WTC11 (cell line): ENCODE results near the gene COX6B2.

Experiments
- EMX1 ChIP-seq: fragments of 250-450 bp; sonication (Bioruptor Pico); IDR thresholded peaks from 2 replicates; pipeline ENCODE4 v1.8.0; 2021; ENCODE audit warnings: mild to moderate bottlenecking
- TCF7 ChIP-seq: sonication (generic); formaldehyde crosslinking; IDR thresholded peaks from 2 replicates; pipeline ENCODE4 v1.8.0; 2022; ENCODE audit warnings: mild to moderate bottlenecking, low read depth, missing genetic modification reagents, moderate library complexity
- TEAD4 ChIP-seq: sonication (generic); formaldehyde crosslinking; IDR thresholded peaks from 2 replicates; pipeline ENCODE4 v1.8.0; 2022; ENCODE audit warnings: mild to moderate bottlenecking, missing genetic modification reagents
- TF ChIP-seq, protein P1 (sequence below): fragments of 200-600 bp; IDR thresholded peaks from 2 replicates; pipeline ENCODE4 v1.8.0; 2022; ENCODE audit warnings: antibody characterized with exemption
- TF ChIP-seq, protein P2 (sequence below): sonication (generic); formaldehyde crosslinking; conservative IDR thresholded peaks from 2 replicates; pipeline ENCODE4 v1.8.1; 2022; ENCODE audit warnings: mild to moderate bottlenecking, missing genetic modification reagents
- TF ChIP-seq, protein P3 (sequence below): sonication (generic); formaldehyde crosslinking; IDR thresholded peaks from 2 replicates; pipeline ENCODE4 v1.8.1; 2023; ENCODE audit warnings: mild to moderate bottlenecking, missing genetic modification reagents, moderate library complexity

GRCh38 chr19:55353356-55353802 lies 1.1 kb downstream of the COX6B2 start:
- TF ChIP-seq, protein P1, sequence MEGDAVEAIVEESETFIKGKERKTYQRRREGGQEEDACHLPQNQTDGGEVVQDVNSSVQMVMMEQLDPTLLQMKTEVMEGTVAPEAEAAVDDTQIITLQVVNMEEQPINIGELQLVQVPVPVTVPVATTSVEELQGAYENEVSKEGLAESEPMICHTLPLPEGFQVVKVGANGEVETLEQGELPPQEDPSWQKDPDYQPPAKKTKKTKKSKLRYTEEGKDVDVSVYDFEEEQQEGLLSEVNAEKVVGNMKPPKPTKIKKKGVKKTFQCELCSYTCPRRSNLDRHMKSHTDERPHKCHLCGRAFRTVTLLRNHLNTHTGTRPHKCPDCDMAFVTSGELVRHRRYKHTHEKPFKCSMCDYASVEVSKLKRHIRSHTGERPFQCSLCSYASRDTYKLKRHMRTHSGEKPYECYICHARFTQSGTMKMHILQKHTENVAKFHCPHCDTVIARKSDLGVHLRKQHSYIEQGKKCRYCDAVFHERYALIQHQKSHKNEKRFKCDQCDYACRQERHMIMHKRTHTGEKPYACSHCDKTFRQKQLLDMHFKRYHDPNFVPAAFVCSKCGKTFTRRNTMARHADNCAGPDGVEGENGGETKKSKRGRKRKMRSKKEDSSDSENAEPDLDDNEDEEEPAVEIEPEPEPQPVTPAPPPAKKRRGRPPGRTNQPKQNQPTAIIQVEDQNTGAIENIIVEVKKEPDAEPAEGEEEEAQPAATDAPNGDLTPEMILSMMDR, result no peak
- TF ChIP-seq, protein P2, sequence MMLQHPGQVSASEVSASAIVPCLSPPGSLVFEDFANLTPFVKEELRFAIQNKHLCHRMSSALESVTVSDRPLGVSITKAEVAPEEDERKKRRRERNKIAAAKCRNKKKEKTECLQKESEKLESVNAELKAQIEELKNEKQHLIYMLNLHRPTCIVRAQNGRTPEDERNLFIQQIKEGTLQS (CRISPR knock-in tag), result no peak
- TF ChIP-seq TEAD4 (CRISPR knock-in tag), result no peak
- TF ChIP-seq TCF7 (CRISPR knock-in tag), result no peak
- no peak for TF ChIP-seq EMX1 (CRISPR knock-in tag)
- TF ChIP-seq, protein P3, sequence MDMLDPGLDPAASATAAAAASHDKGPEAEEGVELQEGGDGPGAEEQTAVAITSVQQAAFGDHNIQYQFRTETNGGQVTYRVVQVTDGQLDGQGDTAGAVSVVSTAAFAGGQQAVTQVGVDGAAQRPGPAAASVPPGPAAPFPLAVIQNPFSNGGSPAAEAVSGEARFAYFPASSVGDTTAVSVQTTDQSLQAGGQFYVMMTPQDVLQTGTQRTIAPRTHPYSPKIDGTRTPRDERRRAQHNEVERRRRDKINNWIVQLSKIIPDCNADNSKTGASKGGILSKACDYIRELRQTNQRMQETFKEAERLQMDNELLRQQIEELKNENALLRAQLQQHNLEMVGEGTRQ (CRISPR knock-in tag), result no peak
